SU-DHL-6 (cell line): ENCODE data around the gene AP2A2.

Experiments
- H2AFZ ChIP-seq: fragments of 200-600 bp; sonication (generic); 2 replicates; pipeline ENCODE4 v1.6.1; 2014; ENCODE audit warnings: low read depth, mild to moderate bottlenecking, moderate library complexity, mixed read lengths, antibody characterized with exemption, low read length; ENCODE audit not compliant: severe bottlenecking
- H3F3A ChIP-seq: fragments of 200-600 bp; shearing (Covaris generic); 2 replicates; pipeline ENCODE4 v1.6.0; 2016; ENCODE audit warnings: antibody characterized with exemption, mild to moderate bottlenecking; ENCODE audit not compliant: insufficient read depth
- H3K27ac ChIP-seq: fragments of 200-600 bp; sonication (generic); 2 replicates; pipeline ENCODE4 v1.5.1; 2016; ENCODE audit warnings: low read depth, mild to moderate bottlenecking, low read length, moderate library complexity, mixed read lengths
- H3K27me3 ChIP-seq: fragments of 200-600 bp; sonication (generic), shearing (Covaris generic); 2 replicates; pipeline ENCODE4 v1.6.0; 2014; ENCODE audit warnings: mild to moderate bottlenecking, low read length
- H3K36me3 ChIP-seq: fragments of 200-600 bp; sonication (generic); 2 replicates; pipeline ENCODE4 v1.6.1; 2014; ENCODE audit warnings: mild to moderate bottlenecking, low read length, mixed read lengths
- H3K4me2 ChIP-seq: fragments of 300-600, 200-600 bp; shearing (Covaris generic), sonication (generic); 2 replicates; pipeline ENCODE4 v1.6.0; 2014; ENCODE audit warnings: low read length, low read depth, mild to moderate bottlenecking; ENCODE audit not compliant: poor library complexity, severe bottlenecking
- H3K4me3 ChIP-seq: fragments of 200-600 bp; sonication (generic); 2 replicates; pipeline ENCODE4 v1.5.1; 2014; ENCODE audit warnings: antibody characterized with exemption, low read length, mild to moderate bottlenecking, mixed read lengths; ENCODE audit not compliant: insufficient read depth, poor library complexity, severe bottlenecking
- H3K79me2 ChIP-seq: fragments of 200-600 bp; sonication (generic); 2 replicates; pipeline ENCODE4 v1.6.1; 2014; ENCODE audit warnings: mild to moderate bottlenecking, low read length, moderate library complexity; ENCODE audit not compliant: insufficient read depth
- H3K9ac ChIP-seq: fragments of 200-600 bp; sonication (generic); 2 replicates; pipeline ENCODE4 v1.7.0; 2014; ENCODE audit warnings: mild to moderate bottlenecking, low read length
- H3K9me2 ChIP-seq: fragments of 200-600 bp; sonication (generic); replicated peaks from 2 replicates; pipeline ENCODE4 v1.6.1; 2014; ENCODE audit warnings: low read length; ENCODE audit not compliant: insufficient read depth
- H3K9me3 ChIP-seq: fragments of 200-600 bp; sonication (generic); 2 replicates; pipeline ENCODE4 v1.6.1; 2014; ENCODE audit warnings: low read length, mixed read lengths; ENCODE audit not compliant: insufficient read depth
- H4K20me1 ChIP-seq: fragments of 200-600 bp; sonication (generic); 2 replicates; pipeline ENCODE4 v1.6.1; 2014; ENCODE audit warnings: low read depth, mild to moderate bottlenecking, antibody characterized with exemption, low read length, moderate library complexity, mixed read lengths
- CTCF ChIP-seq: fragments of 200-600 bp; sonication (generic); IDR thresholded peaks from one replicate; pipeline ENCODE4 v1.5.1; 2017; ENCODE audit warnings: antibody characterized with exemption, mild to moderate bottlenecking, low read length, moderate library complexity; ENCODE audit not compliant: insufficient read depth, poor library complexity, severe bottlenecking
- EZH2phosphoT487 ChIP-seq: fragments of 200-600 bp; sonication (generic), shearing (Covaris generic); conservative IDR thresholded peaks from 2 replicates; pipeline ENCODE4 v1.6.1; 2018; ENCODE audit warnings: mild to moderate bottlenecking, antibody characterized with exemption, low read length, moderate library complexity, mixed read lengths

The AP2A2 gene

GRCh38 chr11:1010551-1011319, 85.1 kb downstream of the AP2A2 start:
- no peaks in the 10 kb centered on the region for H4K20me1 ChIP-seq
- no peak overlapping the region for H3K4me2 ChIP-seq
- no peaks in the 10 kb centered on the region for H3F3A ChIP-seq
- H3K27ac ChIP-seq: no peak overlapping the region
- H3K36me3 ChIP-seq: no peaks in the 10 kb centered on the region
- H3K9ac ChIP-seq: no peak overlapping the region
- TF ChIP-seq EZH2phosphoT487 (no peak), CTCF (no peak)
- H3K4me3 ChIP-seq: no peak overlapping the region
- H3K9me2 ChIP-seq: no peaks in the 10 kb centered on the region
- no peak overlapping the region for H2AFZ ChIP-seq
- H3K79me2 ChIP-seq: no peaks in the 10 kb centered on the region
- no peaks in the 10 kb centered on the region for H3K9me3 ChIP-seq
- H3K27me3 ChIP-seq: no peaks in the 10 kb centered on the region

GRCh38 chr11:1011320-1011698, 85.6 kb downstream of the AP2A2 start:
- H3K79me2 ChIP-seq: no peaks in the 10 kb centered on the region
- H3K27ac ChIP-seq: no peak overlapping the region
- H3K9me3 ChIP-seq: no peaks in the 10 kb centered on the region
- no peaks in the 10 kb centered on the region for H3K36me3 ChIP-seq
- H4K20me1 ChIP-seq: no peaks in the 10 kb centered on the region
- no peaks in the 10 kb centered on the region for H3K9me2 ChIP-seq
- no peaks in the 10 kb centered on the region for H3F3A ChIP-seq
- no peak overlapping the region for H3K4me3 ChIP-seq
- H3K27me3 ChIP-seq: no peaks in the 10 kb centered on the region
- no peak for TF ChIP-seq CTCF
- no peak for TF ChIP-seq EZH2phosphoT487
- no peak overlapping the region for H3K4me2 ChIP-seq
- no peak overlapping the region for H3K9ac ChIP-seq
- H2AFZ ChIP-seq: no peak overlapping the region

- H3K9me3 ChIP-seq: no peaks in the 10 kb centered on the region
- TF ChIP-seq EZH2phosphoT487 (no peak), CTCF (no peak)
- H3K9ac ChIP-seq: no peak overlapping the region
These were observed 86.6 kb downstream of the AP2A2 start for GRCh38 chr11:1012291-1012690.

More at GRCh38 chr11:1012291-1012690, 86.6 kb downstream of the AP2A2 start:
- H3K36me3 ChIP-seq: no peaks in the 10 kb centered on the region
- no peaks in the 10 kb centered on the region for H3K79me2 ChIP-seq
- no peak overlapping the region for H3K4me2 ChIP-seq
- no peaks in the 10 kb centered on the region for H3K9me2 ChIP-seq
- H4K20me1 ChIP-seq: no peaks in the 10 kb centered on the region
- no peak overlapping the region for H2AFZ ChIP-seq
- no peaks in the 10 kb centered on the region for H3K27me3 ChIP-seq
- H3K27ac ChIP-seq: no peak overlapping the region
- H3K4me3 ChIP-seq: no peak overlapping the region
- no peaks in the 10 kb centered on the region for H3F3A ChIP-seq
